ENCODE results near the gene ISLR.

Gene ISLR

GRCh38 chr15:74212494-74212893 lies 39.0 kb downstream of the ISLR start:
- DNase-seq (ENCODE audit: low spot score): no peak

- no peak for DNase-seq (ENCODE audit: low spot score)
Measured at GRCh38 chr15:74213858-74214284, 40.4 kb downstream of the ISLR start.

GRCh38 chr15:74214324-74215021 lies 41.0 kb downstream of the ISLR start:
- DNase-seq (ENCODE audit: low spot score): no peak

DNA sequence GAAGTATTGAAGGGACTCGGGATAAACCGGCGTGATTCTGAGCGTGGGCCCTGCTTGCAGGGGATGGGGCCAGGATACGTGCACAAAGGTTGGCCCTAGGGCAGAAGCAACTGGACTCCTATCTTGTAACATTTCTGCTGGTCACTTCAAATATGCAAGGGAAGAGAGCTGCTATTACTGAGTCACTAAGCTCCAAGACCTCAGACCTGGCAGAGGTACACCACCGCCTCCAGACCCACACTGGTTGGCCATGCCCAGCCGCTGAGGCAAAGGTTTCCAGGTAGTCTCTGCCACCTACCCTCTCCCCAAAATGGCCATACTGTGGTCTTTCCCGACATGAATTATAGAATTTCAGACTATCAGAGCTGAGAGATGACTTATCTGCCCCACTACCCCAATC lies 42.4 kb downstream of the ISLR start:
- DNase-seq (ENCODE audit: low spot score): no peak

DNA sequence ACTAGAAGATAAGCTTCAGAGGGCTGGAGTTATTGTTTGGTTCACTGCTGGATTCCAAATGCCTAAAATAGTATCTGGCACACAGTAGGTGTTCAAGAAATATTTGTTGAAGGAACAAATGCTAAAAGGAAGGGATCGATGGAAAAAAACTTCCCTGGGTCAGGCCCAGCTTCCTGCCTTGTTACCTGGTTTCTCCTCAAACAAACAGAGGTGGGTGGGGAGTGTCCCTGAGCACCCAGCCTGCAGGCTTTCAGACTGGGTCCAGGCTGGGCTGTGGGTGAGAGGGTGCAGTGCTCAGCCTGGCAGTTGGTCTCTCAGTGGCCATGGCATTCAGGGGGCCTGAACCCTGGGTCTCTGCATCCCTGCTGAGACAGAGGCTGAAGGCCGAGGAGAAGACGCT lies 43.4 kb downstream of the ISLR start:
- DNase-seq (ENCODE audit: low spot score): no peak

DNA sequence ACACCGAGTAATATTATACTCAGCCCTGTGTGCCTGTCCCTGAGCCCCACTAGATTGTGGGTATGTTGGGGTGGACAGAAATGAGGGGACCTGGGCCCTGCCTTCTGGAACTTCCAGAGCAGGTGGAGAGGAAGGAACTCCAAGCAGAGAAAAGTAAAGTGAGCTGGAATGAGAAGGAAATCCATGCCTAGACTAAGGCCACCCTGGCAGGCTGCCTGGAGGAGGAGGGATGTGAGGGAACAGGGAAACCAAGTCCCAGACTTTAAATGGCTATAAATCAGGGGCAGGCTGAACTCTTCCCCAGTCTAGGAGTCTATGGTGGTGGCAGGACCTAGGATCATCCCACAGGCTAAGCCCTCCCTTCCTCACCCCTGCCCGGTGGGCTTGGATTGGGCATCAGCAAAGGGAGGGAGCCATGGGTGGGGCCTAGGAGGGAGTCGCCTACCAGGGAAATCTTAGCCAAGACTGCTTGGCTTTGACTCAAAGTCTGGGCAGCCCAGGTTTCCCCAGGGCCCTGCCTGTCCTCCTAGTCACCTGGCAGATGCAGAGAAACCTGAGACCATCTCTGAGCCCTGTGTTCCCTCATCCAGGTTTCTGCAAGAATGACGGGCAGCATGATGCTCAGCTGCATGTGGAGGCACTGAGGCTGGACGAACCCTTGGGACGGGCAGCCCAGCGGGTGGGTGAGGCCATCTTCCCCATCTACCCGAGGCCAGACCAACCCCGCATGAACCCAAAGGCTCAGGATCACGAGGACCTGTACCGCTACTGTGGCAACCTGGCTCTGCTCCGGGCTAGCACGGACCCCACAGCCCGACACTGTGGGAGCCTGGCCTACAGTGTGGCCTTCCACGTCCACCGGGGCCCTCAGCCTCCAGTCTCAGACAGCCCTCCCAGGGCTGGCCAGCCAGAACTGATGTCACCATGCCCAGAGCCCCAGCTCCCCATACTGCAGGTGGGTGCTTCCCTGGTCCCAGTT lies 44.7 kb downstream of the ISLR start:
- no peak for DNase-seq (ENCODE audit: low spot score)

- DNase-seq (ENCODE audit: low spot score): no peak
Measured at GRCh38 chr15:74220475-74221248, 47.2 kb downstream of the ISLR start.

DNA sequence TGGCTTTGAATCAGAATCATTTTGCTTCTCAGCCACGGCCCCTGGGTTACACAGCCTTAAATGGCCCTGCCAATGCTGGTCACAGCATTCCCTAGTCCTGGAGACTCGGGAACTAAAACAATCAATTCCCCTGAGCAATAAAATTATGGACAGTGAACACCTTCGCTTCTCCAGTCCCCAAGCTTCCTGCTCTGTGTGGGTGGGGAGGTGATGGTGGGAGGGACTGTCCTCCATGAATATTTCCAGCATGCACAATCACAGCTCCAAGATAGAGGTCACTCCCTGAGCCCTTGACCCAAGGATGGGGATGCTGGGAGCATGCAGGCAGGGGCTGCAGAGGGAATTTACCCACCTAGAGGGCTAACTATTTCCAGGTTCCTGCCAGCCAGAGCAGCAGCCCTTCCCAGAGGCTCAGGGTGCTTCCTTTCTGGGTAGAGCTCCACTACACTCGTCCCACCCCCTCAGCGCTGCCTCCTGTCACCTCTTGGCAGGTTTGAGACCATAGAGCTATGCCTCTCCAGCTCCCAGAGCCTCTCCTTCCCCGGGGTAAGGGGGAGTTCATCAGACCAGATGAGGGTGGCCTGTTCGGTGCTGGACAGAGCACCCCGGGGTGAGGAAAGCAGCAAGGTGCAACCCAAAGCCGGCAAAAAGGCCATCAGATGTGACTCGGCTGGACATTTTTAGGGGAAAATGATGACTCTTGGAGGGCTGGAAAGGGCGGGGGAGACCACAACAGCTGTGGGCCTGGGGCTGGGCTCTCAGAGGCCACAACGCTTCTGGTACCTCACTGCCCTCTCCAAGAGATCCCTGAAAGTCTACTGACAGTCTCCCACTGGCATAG lies 48.1 kb downstream of the ISLR start:
- no peak for DNase-seq (ENCODE audit: low spot score)

DNA sequence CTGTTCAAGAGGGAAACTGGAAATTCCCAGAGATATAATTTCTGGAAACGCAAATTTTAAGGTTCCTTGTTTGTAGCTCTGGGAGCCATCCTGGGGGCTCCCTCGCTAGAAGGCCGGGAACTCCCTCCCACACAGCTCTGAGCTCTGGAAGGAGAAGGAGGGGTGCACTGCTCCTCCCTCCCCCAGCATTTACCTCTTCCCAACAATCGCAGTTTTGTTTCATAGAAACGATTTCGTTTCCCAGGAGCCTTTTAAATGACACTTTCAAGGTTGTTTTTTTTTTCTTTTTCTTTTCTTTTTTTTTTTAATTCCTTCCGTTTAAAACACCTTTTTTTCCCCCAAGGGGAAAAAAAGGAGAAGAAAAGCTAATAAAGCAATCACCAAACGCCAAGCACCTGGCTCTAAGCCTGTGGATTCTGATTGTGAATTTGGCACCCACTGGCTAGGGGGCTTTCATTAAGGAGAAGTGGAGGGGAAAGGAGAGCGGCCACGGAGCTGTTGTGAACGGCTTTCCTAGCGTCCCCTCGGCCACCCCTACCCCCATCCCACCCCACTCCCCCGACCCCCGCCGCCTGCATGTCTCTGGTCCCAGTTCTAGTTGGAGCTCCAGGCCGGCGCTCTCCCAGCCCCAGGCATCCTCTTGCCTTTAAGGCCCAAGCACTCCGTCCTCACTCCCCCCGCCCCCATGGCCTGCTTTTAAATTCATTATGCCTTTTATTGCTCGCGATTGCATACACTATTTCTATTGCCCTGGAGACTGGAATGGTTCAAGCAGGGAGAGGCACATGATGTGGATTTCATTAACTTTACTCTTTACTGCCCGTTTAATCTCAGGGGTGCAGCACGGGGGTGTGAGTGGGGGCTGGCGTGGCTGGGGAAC lies 49.0 kb downstream of the ISLR start:
- no peak for DNase-seq (ENCODE audit: low spot score)

DNA sequence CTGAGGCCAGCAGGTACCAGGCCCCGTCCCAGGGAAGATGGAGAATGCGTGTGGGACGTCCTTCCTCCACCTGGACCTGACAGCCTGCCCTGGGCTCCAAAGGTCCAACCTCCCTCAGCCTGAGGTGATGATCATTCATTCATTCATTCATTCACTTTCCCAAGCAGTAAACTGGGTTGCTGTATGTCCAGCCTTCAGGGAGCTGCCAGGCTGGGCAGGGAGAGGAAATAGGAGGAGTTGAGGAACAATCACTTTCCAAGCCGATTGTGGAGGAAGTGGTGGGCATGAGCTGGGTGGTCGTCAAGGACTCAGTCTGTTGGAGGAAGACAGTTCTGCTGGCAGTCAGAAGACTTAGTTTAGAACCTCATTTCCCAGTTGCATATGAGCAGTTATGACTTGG lies 52.4 kb downstream of the ISLR start:
- no peak for DNase-seq (ENCODE audit: low spot score)

Measured in hepatic stellate cell (primary cell).